H4 (cell line): ENCODE measurements around the gene TRIM46. TPM values are rescaled to one million over a fixed set of nuclear protein-coding genes. Genes with fewer than 3 reads are reported as not detected.
A peak's percentile ranks its signal among the peaks of the same experiment; 100 is the strongest.
"Not testable (repeated sequence)": the region's sequence is repeated elsewhere in the genome, so short reads cannot be mapped to it uniquely, and the experiment has no call there.

Source experiments
- DNase-seq: peaks from one replicate; pipeline ENCODE4 v3.0.0-alpha.2; 2015; ENCODE audit warnings: low spot score
- total RNA-seq: library from RNA; depleted of rRNA; stranded (reverse); fragments of >200 nt; shearing (Covaris generic); gene quantifications from 2 replicates; pipeline ENCODE4 v1.2.3, GENCODE V29; 2014

Gene TRIM46
- total RNA-seq, 1 experiment from 2014 or later = 0.37 TPM

DNA sequence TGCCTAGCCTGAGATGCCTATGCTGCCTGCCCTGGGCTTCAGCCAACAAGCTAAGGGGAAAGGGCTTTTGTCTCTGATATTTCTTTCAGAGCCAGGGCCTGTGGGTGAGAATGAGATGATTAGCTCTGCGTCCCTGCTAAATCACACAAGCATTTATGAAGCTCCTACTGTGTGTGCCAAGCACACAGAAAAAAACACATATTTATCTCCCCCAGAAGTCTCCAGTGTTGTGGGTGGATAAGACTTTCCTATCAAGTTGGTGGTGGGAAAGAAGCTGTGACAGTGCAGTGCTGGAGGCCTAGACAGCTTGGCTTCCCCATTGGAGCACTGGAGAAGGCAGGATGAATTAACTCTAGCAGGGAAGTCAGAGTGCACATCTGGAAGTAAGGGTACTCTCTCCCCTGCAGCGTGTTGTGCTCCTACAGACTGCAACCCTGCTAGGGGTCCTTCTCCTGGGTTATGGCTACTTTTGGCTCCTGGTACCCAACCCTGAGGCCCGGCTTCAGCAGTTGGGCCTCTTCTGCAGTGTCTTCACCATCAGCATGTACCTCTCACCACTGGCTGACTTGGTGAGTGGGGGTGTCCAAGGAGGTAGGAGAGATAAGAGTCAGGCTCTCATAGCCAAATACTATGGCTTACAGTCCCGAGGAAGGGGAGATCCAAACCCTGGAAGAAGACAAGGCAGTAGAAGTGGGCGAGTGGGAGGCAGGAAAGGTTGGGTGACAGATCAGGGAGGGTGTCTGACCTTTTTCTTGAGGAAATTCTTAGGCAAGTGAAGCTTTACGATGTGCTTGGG lies 36.3 kb upstream of the TRIM46 start:
- DNase-seq = no peak

DNA sequence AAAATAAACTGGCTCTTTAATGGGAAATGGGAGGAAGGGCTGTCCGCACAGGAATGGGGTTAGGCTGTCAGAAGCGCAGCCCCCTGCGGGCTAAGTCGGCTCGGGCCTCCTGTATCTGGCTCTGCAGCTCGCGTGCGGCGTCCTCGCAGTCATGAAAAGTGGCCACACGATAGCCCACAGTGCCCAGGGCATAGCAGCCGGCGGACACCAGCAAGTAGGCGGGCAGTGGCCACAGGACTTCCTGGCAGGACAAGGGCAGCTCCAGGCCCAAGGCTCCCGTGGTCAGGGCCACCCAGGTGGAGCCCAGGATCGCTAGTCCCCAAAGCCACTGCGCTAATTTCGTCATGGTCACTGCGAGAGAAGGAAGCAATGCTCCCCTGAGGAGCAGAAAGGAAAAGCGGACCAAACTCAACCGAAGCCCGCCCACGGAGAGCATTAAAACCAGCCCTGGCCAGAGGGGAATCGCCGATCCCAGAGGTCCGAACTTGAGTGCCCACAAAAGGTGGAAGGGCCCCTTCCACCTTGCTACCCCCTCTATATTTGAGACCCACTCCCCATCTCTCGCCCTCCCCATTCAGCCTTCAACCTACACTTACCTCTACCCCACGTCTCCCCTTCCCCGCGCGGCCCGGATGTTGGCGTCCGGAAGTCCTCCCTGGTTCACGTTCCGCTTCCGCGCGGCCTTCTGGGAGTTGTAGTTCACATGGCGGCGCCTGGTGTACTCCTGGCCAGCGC lies 33.6 kb upstream of the TRIM46 start, which contains the start of gene DPM3:
DPM3 (minus strand) TSS at position 637 of the 735 bp plus-strand sequence; CDS start at position 346, 291 bp downstream.
- DNase-seq = peak; percentile 74

DNA sequence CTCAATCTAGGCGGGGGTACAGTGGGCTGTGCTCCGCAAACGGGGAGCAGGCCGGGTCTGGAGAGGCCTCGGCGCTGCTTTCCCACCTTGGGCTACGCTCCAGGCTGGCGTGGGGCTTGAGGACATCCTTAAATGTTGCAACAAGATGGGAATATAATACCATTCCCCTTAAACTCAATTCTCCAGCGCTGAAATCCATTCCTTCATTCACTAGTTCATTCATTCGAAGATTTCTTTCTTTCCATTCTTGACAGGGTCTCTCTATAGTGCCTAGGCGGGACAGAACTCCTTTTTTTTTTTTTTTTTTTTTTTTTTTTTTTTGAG lies 33.1 kb upstream of the TRIM46 start:
- no peak for DNase-seq

DNA sequence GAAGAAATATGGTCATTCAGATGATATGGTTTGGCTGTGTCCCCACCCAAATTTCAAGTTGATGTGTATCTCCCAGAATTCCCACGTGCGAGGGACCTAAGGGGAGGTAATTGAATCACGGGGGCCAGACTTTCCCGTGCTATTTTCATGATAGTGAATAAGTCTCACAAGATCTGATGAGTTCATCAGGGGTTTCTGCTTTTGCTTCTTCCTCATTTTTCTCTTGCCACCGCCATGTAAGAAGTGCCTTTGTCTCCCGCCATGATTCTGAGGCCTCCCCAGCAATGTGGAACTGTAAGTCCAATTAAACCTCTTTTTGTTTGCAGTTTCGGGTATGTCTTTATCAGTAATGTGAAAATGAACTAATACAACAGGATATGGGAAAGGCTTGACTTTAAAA lies 31.9 kb upstream of the TRIM46 start:
- DNase-seq = no peak

DNA sequence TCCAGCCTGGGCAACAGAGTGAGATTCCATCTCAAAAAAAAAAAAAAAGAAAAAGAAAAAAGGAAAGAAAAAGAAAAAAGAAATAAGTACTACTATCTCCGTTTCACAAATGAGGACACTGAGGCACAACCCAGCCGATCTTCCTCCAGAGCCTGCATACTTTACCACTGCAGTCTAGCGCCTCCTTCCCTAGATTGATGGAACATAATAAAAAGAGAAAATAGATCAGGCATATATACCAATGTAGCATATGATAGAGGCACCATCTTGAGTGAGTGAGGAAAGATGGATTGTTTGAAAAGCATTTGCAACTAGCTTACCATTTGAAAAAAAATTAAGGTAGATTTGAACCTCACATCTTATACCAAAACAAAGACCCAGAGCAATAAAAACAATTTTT lies 28.2 kb upstream of the TRIM46 start:
- DNase-seq = no peak

DNA sequence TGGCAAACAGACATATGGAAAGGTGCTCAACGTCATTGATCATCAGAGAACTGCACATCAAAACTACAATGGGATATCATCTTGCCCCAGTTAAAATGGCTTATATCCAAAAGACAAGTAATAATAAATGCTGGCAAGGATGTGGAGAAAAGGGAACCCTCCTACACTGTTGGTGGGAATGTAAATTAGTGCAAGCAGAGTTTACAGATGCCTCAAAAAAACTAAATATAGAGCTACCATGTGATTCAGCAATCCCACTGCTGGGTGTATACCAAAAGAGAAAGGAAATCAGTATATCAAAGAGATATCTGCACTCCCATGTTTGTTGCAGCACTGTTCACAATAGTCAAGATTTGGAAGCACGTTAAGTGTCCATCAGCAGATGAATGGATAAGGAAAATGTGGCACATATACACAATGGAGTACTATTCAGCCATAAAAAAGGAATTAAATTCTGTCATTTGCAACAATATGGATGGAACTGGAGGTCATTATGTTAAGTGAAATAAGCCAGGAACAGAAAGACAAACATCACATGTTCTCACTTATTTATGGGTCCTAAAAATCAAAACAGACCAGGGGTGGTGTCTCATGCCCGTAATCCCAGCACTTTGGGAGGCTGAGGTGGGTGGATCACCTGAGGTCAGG lies 17.5 kb upstream of the TRIM46 start:
- not testable (repeated sequence) for DNase-seq

DNA sequence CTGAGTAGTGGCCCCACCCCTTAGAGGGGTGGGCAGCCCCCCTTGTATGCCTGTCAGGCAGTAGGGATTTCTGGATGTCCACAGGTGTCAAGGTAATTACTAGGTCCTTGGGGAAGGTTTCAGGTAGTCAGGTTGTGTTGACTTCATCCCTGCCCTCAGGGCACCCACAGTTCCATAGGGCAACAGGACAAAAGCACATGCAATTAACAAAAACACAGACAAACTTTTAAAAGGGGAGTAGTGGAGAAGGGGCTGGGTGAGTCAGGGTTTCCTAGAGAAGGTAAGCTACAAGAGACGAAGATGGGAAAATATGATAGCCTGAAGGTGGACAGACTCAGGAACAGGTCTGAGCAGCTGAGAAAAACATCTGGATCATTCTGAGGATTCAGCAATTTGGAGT lies 14.7 kb upstream of the TRIM46 start:
- DNase-seq = no peak

DNA sequence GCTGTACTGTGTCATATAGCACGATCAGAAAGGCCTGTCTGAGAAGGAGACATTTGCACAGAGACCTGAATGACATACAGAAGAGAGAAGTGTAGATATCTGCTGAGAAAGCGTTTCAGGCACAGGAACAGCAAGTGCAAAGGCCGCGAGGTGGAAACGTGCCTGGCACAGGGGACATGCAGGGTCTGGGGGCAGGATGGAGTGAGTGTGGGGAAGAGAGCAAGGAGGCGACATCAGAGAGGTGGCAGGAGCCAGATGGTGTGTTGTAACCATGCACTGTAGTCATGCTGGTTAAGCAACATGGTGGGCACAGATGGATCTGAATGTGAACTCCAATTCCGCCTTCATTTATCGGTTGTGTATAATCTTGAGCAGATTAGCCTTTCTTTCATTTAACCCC lies 13.5 kb upstream of the TRIM46 start:
- no peak for DNase-seq

DNA sequence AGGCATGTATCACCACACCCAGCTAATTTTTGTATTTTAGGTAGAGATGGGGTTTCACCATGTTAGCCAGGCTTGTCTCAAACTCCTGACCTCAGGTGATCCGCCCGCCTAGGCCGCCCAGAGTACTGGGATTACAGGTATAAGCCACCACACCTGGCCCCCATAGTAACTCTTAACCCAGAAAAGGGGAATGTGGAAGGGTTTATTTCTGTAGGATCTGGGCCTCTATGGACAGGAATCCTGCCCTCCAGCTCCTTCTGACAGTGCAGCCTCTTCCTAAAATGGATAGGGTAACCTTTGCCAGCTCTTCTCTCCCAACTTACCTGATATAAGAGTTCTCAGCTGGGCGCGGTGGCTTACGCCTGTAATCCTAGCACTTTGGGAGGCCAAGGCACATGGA lies 11.0 kb upstream of the TRIM46 start:
- not testable (repeated sequence) for DNase-seq

DNA sequence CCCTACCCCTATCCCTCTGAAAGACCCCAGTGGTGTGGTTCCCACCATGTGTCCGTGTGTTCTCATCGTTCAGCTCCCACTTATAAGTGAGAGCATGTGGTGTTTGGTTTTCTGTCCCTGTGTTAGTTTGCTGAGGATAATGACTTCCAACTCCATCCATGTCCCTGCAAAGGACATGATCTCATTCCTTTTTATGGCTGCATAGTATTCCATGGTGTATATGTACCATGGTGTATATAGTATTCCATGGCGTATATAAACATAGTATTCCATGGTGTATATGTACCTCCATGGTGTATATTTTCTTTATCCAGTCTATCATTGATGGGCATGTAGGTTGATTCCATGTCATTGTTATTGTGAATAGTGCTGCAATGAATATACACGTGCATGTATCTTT lies 9.9 kb upstream of the TRIM46 start:
- not testable (repeated sequence) for DNase-seq

DNA sequence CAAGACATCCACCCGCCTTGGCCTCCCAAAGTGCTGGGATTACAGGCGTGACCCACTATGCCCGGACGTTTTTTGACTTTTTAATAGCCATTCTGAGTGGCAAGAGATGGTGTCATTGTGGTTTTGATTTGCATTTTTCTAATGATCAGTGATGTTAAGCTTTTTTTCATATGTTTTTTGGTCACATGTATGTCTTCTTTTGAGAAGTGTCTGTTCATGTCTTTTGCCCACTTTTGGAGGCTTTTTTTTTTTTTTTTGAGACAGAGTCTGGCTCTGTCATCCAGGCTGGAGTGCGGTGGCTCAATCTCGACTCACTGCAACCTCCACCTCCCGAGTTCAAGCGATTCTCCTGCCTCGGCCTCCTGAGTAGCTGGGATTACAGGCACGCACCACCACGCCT lies 9.0 kb upstream of the TRIM46 start:
- not testable (repeated sequence) for DNase-seq

DNA sequence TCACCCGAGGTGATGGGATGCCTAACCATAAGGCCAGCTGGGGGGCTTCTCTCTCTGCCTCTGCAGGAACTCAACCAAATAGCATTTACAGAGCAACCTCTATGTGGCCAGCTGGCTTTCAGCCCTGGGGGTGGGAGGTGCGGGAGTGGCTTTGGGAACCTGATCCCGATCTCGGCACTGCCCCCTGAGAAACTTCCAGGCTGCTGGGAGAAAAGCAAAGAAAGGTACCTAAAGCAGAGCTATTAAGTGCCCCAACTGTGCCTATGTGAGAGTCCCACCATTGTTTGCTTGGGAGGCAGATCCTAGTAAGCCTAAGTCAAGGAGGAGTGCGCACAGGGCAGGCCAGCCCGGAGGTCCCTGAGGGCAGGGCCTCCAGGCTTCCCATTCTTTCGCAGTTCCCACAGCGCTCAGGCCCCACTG lies 7.6 kb upstream of the TRIM46 start:
- no peak for DNase-seq

DNA sequence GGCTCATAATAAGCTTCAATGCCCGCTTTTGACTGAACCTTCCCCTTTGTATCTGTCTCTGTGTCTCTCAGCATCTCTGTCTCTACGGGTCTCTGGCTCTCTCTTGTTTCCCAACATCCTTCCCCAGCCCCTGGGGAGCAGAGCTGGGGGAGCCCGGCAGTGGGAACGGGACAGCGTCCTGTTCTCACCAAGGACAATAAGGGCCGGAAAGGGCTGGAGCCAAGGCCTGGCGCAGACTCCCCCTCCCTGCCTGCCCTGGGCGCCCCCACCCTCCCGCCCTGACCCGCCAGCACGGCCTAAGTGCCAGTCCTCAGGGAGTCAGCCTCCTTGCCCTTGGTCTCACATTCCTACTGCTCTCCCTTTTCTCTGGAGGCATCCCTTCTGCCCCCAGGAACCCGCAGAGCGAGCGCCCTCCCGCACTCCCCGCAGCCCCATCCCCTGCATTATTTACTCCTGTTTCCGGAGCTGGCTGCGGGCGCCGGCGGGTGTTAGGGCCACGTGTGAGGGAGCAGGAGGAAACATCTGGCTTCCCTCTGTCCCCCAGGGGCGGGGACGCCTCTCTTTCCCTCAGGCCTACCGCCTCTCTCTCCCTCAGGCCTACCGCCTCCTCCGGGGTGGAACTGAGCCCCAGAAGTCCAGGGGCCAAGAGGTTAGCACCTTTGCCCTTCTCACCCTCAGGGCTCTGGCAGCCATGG lies 7.0 kb upstream of the TRIM46 start:
- no peak for DNase-seq

DNA sequence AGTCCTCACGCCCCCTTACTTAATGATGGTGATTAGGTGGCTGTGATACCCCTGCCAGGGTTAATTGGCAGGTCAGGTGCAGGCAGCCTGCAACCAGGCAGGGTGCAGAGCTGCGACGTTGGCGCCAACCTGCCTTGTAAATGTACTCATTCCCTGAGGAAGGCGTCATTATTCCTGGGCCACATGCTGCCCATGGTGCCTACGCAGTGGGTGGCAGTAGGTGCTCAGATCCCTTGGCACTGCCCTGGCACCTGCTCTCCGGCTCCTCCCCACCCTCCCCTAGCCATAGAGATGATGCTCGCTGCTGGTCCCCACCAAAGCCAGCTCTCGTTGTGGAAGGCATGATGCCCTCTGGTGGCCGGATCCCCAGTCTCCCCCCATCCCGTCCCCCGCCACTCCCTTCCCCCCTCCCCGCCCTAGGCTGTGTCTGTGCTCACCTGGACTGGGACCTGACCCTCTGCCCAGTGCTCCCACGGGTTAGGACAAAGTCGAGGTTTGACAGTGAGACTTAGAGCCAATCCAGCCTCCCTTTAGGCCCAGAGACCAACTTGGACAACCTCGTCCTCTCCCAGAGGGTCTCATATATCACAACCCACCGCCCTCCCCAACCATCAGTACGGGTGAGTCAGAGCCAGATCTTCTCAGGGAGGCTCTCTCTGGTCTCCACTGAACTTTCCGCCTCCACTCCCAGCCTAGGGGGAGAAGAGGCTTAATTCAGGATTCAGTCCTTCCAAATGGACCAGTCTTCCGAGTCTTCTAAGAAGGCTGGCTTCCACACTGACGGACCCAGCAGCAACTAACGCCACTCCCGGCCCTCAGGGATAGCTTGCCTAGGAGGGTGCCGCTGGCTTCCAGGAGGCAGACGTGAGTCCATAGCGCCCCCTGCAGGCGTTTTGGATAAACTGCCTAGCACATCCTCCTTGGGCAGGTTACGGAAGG lies 6.2 kb upstream of the TRIM46 start:
- DNase-seq = peak; percentile 80

DNA sequence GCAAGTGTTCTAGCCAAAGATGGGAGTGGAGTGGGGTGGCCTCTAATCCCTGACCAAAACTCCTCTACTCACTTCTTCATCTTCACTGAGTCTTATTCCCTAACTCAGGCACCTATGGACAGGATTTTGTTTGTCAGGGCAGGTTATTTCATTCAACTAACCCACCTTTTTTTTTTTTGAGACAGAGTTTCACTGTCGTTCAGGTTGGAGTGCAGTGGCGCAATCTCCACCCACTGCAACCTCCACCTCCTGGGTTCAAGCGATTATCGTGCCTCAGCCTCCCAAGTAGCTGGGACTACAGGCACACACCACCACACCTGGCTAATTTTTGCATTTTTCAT lies 5.6 kb upstream of the TRIM46 start:
- DNase-seq = not testable (repeated sequence)

DNA sequence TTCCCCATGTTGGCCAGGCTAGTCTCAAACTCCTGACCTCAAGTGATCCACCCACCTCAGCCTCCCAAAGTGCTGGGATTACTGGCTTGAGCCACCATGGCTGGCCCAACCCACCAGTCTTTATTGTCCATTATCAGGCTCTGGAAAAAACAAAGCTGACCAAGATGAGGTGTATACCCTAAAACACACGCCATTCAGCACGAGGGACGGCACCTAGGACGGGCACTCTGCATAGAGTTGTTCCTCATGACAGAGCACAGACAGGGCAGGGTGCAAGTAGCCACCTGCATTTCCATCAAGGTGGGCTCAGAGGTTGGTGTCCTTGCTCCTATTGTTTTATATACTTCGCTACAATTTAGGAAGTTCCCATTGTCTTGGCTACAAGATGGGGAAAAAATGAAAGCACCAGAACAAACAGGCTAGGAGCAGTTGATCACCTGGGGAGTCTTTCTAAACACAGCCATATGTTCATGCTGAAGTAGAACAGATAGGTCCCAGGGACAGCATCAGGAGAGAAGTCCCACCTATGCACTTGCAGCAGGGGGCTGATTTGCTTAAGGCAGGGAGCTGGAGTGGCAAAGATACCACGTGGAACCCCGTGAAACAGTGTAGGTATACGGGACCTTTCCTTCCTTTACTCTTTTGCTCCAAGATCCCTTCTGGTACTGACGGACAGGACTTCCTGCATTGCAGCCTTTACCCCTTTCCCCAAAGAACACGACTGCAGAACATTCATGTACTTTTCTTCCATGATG lies 5.0 kb upstream of the TRIM46 start:
- no peak for DNase-seq

DNA sequence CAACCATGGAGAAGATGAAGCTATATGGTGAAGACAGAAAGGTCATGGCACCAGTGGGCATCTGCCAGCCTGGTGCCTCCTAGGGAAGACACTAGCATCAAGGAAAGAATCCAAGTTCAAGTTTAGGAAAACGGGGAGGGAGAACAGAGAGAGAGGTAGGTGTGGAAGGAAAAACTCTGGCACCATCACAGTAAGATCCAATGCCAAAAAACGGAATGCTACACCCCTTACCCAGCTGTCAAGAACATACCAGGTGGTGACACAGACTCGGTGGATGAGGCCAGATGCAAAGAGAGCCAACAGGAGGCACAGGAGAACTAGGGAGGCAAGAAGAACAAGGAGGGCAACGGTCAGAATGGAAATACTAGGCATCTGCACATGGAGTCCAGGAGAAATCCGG lies 4.1 kb upstream of the TRIM46 start:
- no peak for DNase-seq

DNA sequence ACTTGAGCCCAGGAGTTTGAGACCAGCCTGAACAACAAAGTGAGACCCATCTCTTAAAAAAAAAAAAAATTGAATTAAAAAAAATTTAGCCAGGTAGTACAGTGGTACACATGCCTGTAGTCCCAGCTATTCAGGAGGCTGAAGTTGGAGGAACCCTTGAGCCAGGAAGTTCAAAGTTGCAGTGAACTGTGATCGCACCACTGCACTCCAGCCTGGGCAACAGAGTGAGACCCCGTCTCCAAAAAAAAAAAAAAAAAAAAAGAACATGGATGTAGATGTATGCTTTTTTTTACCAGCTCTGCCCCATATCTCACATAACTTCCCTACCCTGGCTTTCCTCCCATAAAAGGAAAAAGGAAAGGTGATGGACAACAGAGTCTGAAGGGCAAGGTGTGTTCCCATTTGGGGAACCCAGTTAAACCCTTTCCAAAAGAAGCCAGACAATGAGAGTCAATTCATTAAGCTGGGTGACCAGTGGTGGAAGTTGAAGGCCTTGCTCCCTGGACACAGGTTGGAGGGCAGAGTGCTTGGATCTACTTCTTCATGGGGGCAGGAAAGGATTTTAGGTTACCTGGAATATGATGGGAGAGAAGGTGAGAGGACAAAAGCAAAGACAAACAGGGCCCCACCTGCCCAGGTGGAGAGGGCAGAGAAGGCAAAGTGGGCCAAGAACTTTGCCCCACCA lies 3.4 kb upstream of the TRIM46 start:
- no peak for DNase-seq

DNA sequence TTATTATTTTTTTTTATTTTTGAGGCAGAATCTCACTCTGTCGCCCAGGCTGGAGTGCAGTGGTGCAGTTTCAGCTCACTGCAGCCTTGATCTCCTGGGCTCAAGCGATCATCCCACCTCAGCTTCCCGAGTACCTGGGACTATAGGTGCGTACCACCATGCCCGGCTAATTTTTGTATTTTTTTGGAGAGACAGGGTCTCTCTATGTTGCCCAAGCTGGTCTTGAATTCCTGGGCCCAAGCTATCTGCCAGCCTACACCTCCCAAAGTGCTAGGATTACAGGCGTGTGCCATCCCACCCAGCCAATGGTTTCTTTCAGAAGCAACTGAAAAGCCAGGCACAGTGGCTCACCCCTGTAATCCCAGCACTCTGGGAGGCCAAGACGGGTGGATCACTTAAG lies 2.8 kb upstream of the TRIM46 start:
- no peak for DNase-seq
